ENCODE measurements around the gene UFD1.

DNA sequence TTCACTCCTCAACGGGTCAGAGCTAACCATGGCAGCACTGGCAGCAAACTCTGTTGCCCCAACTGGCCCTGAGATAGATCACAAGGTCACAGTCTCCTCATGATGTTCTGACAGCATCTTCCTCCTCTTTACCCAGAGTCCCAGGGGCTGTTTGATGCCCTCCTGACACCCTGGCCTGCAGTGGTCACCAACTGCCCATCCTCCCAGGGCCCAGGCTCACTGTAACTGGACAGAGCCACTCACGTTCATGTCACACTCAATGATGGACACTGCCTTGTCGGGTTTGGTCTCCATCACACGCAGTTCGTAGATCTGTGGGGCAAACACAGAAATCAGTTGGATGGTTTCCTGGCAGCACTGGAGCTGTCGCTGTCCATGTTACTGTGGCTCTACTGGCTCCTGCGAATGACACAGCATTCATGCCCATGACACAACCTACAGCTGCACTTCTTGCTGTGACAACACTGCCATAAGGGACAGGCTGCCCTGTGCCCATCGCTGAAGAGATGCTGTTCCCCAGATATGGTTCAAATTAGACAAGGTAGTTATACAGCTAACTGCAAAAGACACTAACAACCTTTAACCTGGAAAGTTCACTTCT, 21.1 kb downstream of the UFD1 start:
- TF ChIP-seq, protein P1, sequence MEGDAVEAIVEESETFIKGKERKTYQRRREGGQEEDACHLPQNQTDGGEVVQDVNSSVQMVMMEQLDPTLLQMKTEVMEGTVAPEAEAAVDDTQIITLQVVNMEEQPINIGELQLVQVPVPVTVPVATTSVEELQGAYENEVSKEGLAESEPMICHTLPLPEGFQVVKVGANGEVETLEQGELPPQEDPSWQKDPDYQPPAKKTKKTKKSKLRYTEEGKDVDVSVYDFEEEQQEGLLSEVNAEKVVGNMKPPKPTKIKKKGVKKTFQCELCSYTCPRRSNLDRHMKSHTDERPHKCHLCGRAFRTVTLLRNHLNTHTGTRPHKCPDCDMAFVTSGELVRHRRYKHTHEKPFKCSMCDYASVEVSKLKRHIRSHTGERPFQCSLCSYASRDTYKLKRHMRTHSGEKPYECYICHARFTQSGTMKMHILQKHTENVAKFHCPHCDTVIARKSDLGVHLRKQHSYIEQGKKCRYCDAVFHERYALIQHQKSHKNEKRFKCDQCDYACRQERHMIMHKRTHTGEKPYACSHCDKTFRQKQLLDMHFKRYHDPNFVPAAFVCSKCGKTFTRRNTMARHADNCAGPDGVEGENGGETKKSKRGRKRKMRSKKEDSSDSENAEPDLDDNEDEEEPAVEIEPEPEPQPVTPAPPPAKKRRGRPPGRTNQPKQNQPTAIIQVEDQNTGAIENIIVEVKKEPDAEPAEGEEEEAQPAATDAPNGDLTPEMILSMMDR (IDR thresholded peaks at IDR 0.05), result no peak
- TF ChIP-seq EZH2 (IDR thresholded peaks at IDR 0.05; ENCODE audit: borderline replicate concordance, insufficient read depth, low read depth, low read length, poor library complexity, severe bottlenecking), result no peak
